Cardiac fibroblast (primary cell): ENCODE measurements around the gene NDUFS6.
"Not testable (repeated sequence)": the region's sequence is repeated elsewhere in the genome, so short reads cannot be mapped to it uniquely, and the experiment has no call there.

Source experiments
- DNase-seq, 2 donors: peaks; one replicate each; pipeline versions ENCODE4 v3.0.0 to v3.0.0-alpha.2; 2010; ENCODE audit warnings: low read depth in 2 of 2
- H3K4me3 ChIP-seq, 2 donors: replicated peaks in 1 of 2; 1 replicate in 1 of 2; 2 replicates in 1 of 2; pipeline ENCODE4 v1.5.1; 2011; ENCODE audit warnings: low read depth in 2 of 2, low read length in 2 of 2, mild to moderate bottlenecking in 2 of 2, moderate library complexity in 1 of 2
- TF ChIP-seq, protein P1 (sequence below): IDR thresholded peaks from one replicate; pipeline ENCODE4 v1.5.1; 2011; ENCODE audit warnings: low read depth, mild to moderate bottlenecking, low read length, inconsistent platforms

NDUFS6 gene

DNA sequence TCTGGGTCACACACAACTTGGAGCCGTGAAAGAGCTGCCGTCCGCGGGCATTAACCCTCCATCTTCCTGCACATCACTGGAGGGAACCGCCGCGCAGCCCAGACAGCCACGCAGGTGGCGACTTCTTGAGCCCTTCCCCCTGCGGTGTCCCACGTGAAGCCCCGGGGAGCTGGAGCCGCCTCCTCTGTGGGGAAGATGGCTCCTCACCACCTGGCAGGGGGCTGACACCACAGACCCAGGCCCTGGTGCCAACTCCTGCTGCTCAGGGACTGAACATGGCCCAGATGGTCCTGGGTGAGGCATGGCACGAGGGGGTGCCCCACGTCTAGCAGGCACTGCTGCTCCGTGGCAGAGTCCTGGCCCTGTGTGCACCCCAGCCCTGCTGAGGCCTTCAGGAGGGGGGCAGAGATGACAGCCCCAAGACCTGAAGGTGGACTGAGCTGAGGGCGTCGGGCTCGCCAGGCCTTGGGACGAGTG lies 38.9 kb downstream of the NDUFS6 start:
- TF ChIP-seq, protein P1, sequence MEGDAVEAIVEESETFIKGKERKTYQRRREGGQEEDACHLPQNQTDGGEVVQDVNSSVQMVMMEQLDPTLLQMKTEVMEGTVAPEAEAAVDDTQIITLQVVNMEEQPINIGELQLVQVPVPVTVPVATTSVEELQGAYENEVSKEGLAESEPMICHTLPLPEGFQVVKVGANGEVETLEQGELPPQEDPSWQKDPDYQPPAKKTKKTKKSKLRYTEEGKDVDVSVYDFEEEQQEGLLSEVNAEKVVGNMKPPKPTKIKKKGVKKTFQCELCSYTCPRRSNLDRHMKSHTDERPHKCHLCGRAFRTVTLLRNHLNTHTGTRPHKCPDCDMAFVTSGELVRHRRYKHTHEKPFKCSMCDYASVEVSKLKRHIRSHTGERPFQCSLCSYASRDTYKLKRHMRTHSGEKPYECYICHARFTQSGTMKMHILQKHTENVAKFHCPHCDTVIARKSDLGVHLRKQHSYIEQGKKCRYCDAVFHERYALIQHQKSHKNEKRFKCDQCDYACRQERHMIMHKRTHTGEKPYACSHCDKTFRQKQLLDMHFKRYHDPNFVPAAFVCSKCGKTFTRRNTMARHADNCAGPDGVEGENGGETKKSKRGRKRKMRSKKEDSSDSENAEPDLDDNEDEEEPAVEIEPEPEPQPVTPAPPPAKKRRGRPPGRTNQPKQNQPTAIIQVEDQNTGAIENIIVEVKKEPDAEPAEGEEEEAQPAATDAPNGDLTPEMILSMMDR = no peak
- DNase-seq = no peak
- H3K4me3 ChIP-seq = no peak overlapping the region

- peak in 1 of 2 donors; percentile 7 for DNase-seq
- TF ChIP-seq, protein P1 = no peak
- no peak overlapping the region for H3K4me3 ChIP-seq
Measured at GRCh38 chr5:1840741-1841521, 39.7 kb downstream of the NDUFS6 start.

GRCh38 chr5:1842004-1842819 lies 41.0 kb downstream of the NDUFS6 start:
- TF ChIP-seq, protein P1 = no peak
- no peak for DNase-seq
- H3K4me3 ChIP-seq = no peak overlapping the region

GRCh38 chr5:1843761-1844160 lies 42.6 kb downstream of the NDUFS6 start:
- not testable (repeated sequence) for DNase-seq

DNA sequence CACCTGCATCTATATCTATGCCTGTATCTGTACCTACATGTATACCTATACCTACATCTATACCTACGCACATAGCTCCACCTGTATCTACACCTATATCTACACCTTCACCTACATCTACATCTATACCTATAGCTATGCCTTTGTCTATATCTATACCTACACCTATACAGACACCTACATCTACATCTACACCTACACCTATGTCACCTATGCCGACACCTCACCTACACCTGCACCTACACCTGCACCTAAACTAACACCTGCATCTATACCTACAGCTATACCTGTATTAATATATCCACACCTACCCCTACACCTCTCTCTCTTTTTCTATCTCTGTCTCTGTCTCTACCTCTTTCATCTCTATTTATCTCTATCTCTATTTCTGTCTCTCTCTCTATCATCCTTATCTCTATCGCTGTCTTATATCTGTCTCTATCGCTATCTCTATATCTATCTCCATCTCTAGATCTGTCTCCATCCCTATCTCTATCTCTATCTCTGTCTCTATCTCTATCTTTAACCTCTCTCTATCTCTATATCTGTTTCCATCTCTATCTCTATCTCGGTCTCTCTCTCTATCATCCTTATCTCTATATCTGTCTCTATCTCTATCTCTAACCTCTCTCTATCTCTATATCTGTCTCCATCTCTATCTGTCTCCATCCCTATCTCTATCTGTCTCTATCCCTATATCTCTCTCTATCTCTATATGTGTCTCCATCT lies 43.7 kb downstream of the NDUFS6 start:
- TF ChIP-seq, protein P1 = no peak
- DNase-seq = no peak
- no peak overlapping the region for H3K4me3 ChIP-seq

More at GRCh38 chr5:1843761-1844160, 42.6 kb downstream of the NDUFS6 start:
- not testable (repeated sequence) for H3K4me3 ChIP-seq

- TF ChIP-seq, protein P1 = no peak
- no peak for DNase-seq
- H3K4me3 ChIP-seq = no peak overlapping the region
Measured at GRCh38 chr5:1845696-1846095, 44.5 kb downstream of the NDUFS6 start.
